Measurements from ENCODE around the gene CEP128.

Gene CEP128

DNA sequence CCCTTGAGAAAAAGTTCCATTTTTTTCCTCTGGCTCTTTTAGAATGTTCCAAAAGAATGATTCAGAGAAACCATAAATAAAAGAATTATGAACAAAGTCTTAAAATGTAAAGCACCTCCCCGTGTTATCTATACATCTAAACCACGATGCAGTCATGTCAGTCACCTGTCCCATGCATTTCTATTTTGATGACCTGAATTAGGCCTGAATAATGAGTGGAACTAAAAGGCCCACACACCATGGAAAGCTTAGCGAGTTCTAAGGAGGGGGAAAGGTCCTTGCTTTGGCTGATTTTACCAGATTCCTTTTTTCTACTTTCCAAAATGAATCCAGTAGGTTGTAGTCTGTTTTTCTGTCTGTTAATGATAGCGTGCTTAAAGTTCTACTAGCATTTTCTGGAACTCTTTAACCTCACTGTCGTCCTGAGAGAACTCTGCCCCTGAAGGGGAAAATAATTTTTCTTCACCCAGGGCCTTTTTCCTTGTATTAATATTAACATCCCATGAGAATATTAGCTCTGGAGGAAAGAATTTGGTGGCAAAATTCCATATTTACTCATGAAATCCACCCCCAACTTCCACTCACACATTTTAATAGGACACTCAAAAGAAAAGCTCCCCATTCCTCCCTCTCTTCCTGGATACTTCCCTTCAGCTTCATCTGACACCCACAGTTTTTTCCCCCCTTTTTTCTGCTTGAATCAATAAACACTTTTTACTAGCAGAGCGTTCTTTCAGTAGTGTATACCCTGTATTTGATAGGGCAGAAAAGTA is 464.0 kb downstream of the CEP128 start:
- DNase-seq (ENCODE audit: low read depth in 2 of 2), result no peak

DNA sequence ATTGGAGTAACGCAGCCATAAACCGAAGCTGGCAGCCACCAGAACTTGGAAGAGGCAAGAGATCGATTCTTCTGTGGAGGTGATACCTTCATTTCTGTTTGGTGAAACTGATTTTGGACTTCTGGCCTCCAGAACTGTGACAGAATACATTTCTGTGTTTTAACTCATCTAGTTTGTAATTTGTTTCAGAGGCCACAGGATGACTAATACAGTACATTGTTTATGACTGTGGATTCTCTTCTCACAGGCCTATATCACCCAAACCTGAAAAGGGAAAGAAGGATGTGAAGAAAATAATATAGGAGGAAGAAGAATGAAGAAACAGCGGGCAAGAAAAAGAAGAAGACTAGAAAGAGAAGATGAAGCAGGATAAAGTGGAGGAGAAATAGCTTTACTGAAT is 466.5 kb downstream of the CEP128 start:
- no peak for DNase-seq (ENCODE audit: low read depth in 2 of 2)

- no peak for DNase-seq (ENCODE audit: low read depth in 2 of 2)
Measured at GRCh38 chr14:80468331-80469122, 473.0 kb downstream of the CEP128 start.

DNA sequence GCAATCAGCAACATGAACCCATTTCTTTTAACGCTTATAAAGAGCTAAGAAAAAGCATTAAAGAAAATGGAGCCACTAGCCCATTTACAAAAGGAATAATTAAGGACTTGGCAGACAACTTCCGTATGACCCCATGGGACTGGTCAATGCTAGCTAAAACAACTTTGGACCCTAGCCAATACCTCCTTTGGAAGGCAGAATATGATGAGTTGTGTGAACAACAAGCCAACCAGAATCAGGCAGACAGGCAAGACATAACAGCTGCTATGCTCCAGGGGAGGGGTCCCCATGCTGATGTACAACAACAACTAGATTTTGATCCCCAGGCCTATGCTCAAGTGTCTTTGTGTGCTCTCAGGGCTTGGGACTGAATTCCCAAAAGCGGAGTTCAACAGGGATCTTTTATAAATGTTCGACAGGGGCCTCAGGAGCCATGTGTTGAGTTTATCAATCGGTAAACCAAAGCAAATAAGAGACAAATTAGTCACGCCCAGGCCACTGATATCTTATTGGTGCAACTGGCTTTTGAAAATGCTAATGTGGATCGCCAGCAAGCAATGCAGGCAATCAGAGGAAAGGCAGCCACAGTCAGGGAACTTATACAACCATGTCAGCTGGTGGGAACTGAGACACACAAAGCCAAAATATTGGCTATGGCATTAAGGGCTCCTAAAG is 475.9 kb downstream of the CEP128 start:
- DNase-seq (ENCODE audit: low read depth in 2 of 2), result no peak

GRCh38 chr14:80464531-80465149 is 476.9 kb downstream of the CEP128 start:
- no peak for DNase-seq (ENCODE audit: low read depth in 2 of 2)

- no peak for DNase-seq (ENCODE audit: low read depth in 2 of 2)
Measured at GRCh38 chr14:80456209-80456608, 485.3 kb downstream of the CEP128 start.

DNA sequence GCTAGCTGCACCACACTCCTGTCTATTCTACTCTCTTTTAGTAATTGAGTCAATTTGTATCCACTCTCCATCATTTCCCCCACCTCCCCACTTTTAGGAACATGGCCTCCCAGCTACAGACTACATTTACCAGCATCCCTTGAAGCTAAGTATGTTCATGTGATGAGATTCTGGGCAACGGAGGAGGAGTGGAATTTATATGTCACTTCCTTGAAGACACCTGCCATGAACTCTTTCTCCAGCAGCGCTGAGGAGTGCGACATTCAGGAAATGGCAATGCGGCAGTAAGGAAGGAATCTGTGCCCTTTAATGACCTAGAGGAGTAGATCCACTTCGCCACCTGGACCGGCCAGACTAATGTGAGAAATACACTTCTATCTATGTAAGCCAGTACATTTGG is 486.5 kb downstream of the CEP128 start:
- DNase-seq (ENCODE audit: low read depth in 2 of 2), result no peak

GRCh38 chr14:80448267-80448666 is 493.3 kb downstream of the CEP128 start:
- DNase-seq (ENCODE audit: low read depth in 2 of 2), result no peak

DNA sequence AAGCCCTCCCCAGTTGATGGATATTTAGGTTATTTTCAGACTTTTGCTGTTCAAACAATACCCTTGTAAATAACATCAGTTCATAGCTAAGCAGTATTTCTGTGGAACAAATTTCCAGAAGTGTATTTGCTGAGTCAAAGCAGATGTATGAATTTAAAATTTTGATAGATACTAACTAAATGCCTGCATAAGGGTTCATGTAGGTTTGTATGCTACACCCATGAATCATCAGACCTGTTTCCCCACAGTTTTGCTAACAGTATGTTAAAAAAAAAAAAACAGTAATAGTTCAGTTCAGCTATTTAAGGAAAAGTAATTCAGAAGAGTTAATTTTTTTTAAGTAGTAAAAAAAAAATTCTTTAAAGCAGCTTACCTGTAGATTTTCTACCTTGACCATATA is 494.1 kb downstream of the CEP128 start:
- DNase-seq (ENCODE audit: low read depth in 2 of 2), result no peak

All from stimulated activated CD4-positive, alpha-beta T cell treated with anti-CD3 and anti-CD28 coated beads, Interleukin-4, amount 100 ng/mL, for 48 hours (primary cell).